Mesodermal cell (in vitro differentiated cells): ENCODE results near the gene PRMT2. TPM values are rescaled to one million over a fixed set of nuclear protein-coding genes. Genes with fewer than 3 reads are reported as not detected.

Experiments
- H3K27ac ChIP-seq: 2 replicates; pipeline ENCODE4 v1.7.0; 2013; ENCODE audit warnings: mild to moderate bottlenecking, low read depth, low read length, moderate library complexity; ENCODE audit not compliant: severe bottlenecking
- H3K36me3 ChIP-seq: 2 replicates; pipeline ENCODE4 v1.7.1; 2013; ENCODE audit warnings: mild to moderate bottlenecking, low read length, moderate library complexity; ENCODE audit not compliant: control insufficient read depth, insufficient read depth
- H3K4me1 ChIP-seq: one replicate; pipeline ENCODE4 v1.7.1; 2013; ENCODE audit warnings: mild to moderate bottlenecking, low read length; ENCODE audit not compliant: insufficient read depth, control insufficient read depth, poor library complexity, severe bottlenecking
- H3K4me3 ChIP-seq: 2 replicates; pipeline ENCODE4 v1.7.0; 2013; ENCODE audit warnings: low read length, control low read depth, mild to moderate bottlenecking; ENCODE audit not compliant: insufficient read depth, poor library complexity, severe bottlenecking; ENCODE audit errors: extremely low read depth
- H3K9me3 ChIP-seq: 2 replicates; pipeline ENCODE4 v1.7.1; 2013; ENCODE audit warnings: mild to moderate bottlenecking, low read length, moderate library complexity; ENCODE audit not compliant: control insufficient read depth
- WGBS, 2 experiments: methylation state at CpG; one replicate each; pipeline ENCODE4 v1.1.5; 2013; ENCODE audit warnings: missing lambda C conversion rate in 2 of 2; ENCODE audit not compliant: insufficient coverage in 2 of 2; 5-methylcytosine and 5-hydroxymethylcytosine counted together
- polyA plus RNA-seq, 2 experiments: library from polyadenylated mRNA; stranded (reverse); fragments of 50-300 nt; gene quantifications; one replicate each; pipeline ENCODE4 v1.2.3, GENCODE V29; 2013

The PRMT2 gene
- 92.7 TPM for polyA plus RNA-seq (2013, experiment 1 of 2)
- 83.4 TPM for polyA plus RNA-seq (2013, experiment 2 of 2)

GRCh38 chr21:46635324-46636180 is at the start of gene PRMT2:
TSS of gene PRMT2 (plus strand) at chr21:46635674. CDS start at chr21:46636952, 1,278 bp downstream.
- peaks cover 22% of the 10 kb centered on the region for H3K36me3 ChIP-seq
- H3K27ac ChIP-seq: peak within 1 kb of the TSS; percentile 86
- H3K4me3 ChIP-seq: peak within 1 kb of the TSS; percentile 87
- 0% methylated on average over 69 to 81 of the region's 90 CpGs for WGBS, 2 experiments
- H3K4me1 ChIP-seq: peaks cover 12% of the 10 kb centered on the region
- no peaks in the 10 kb centered on the region for H3K9me3 ChIP-seq

- no peaks in the 10 kb centered on the region for H3K36me3 ChIP-seq
- peaks cover 14% of the 10 kb centered on the region for H3K9me3 ChIP-seq
- WGBS, 2 experiments: 78 to 87% methylated on average over 8 of the region's 8 CpGs
- H3K27ac ChIP-seq: no peak overlapping the region
- no peak overlapping the region for H3K4me3 ChIP-seq
- H3K4me1 ChIP-seq: peaks cover 9% of the 10 kb centered on the region
These were observed 41.2 kb upstream of the PRMT2 start for GRCh38 chr21:46594276-46594675.

GRCh38 chr21:46596201-46596600 is 39.3 kb upstream of the PRMT2 start:
- Histone ChIP-seq H3K36me3 (no peaks in the 10 kb centered on the region), H3K9me3 (peaks cover 14% of the 10 kb centered on the region), H3K27ac (no peak overlapping the region), H3K4me3 (no peak overlapping the region), H3K4me1 (peaks cover 24% of the 10 kb centered on the region)
- WGBS, 2 experiments: 100% methylated on average over 1 of the region's 1 CpG; no CpG with 5 or more reads in 1 of the 2 experiments

- Histone ChIP-seq H3K4me3 (no peak overlapping the region), H3K4me1 (peaks cover 29% of the 10 kb centered on the region), H3K36me3 (no peaks in the 10 kb centered on the region), H3K27ac (no peak overlapping the region), H3K9me3 (peaks cover 14% of the 10 kb centered on the region)
- WGBS, 2 experiments: 92 to 93% methylated on average over 6 to 8 of the region's 8 CpGs
These were observed 38.4 kb upstream of the PRMT2 start for GRCh38 chr21:46597031-46597430.

- Histone ChIP-seq H3K9me3 (peaks cover 14% of the 10 kb centered on the region), H3K4me3 (no peak overlapping the region), H3K27ac (no peak overlapping the region), H3K4me1 (peaks cover 35% of the 10 kb centered on the region), H3K36me3 (no peaks in the 10 kb centered on the region)
- 94 to 95% methylated on average over 17 to 20 of the region's 20 CpGs for WGBS, 2 experiments
These were observed 37.6 kb upstream of the PRMT2 start for GRCh38 chr21:46597896-46598343.

GRCh38 chr21:46598581-46599572 is 36.6 kb upstream of the PRMT2 start:
- Histone ChIP-seq H3K9me3 (peaks cover 8% of the 10 kb centered on the region), H3K4me3 (no peak overlapping the region), H3K4me1 (peaks cover 35% of the 10 kb centered on the region), H3K27ac (peak overlapping the region; percentile 85), H3K36me3 (no peaks in the 10 kb centered on the region)
- WGBS, 2 experiments: 90 to 93% methylated on average over 32 to 35 of the region's 38 CpGs

GRCh38 chr21:46600305-46600704 is 35.2 kb upstream of the PRMT2 start:
- Histone ChIP-seq H3K4me3 (no peak overlapping the region), H3K4me1 (peaks cover 35% of the 10 kb centered on the region), H3K27ac (no peak overlapping the region), H3K36me3 (no peaks in the 10 kb centered on the region), H3K9me3 (peaks cover 3% of the 10 kb centered on the region)
- 80 to 92% methylated on average over 3 to 4 of the region's 5 CpGs for WGBS, 2 experiments

GRCh38 chr21:46600978-46601377 is 34.5 kb upstream of the PRMT2 start:
- Histone ChIP-seq H3K4me1 (peaks cover 35% of the 10 kb centered on the region), H3K36me3 (no peaks in the 10 kb centered on the region), H3K9me3 (peaks cover 3% of the 10 kb centered on the region), H3K4me3 (no peak overlapping the region), H3K27ac (no peak overlapping the region)
- WGBS, 2 experiments: 84 to 95% methylated on average over 6 of the region's 9 CpGs

GRCh38 chr21:46603228-46603627 is 32.2 kb upstream of the PRMT2 start:
- 48 to 77% methylated on average over 3 to 4 of the region's 9 CpGs for WGBS, 2 experiments
- Histone ChIP-seq H3K9me3 (no peaks in the 10 kb centered on the region), H3K36me3 (no peaks in the 10 kb centered on the region), H3K4me1 (peaks cover 35% of the 10 kb centered on the region), H3K27ac (no peak overlapping the region), H3K4me3 (no peak overlapping the region)

GRCh38 chr21:46604329-46604974 is 31.0 kb upstream of the PRMT2 start:
- Histone ChIP-seq H3K9me3 (no peaks in the 10 kb centered on the region), H3K27ac (no peak overlapping the region), H3K4me1 (peaks cover 24% of the 10 kb centered on the region), H3K36me3 (no peaks in the 10 kb centered on the region), H3K4me3 (no peak overlapping the region)
- WGBS, 2 experiments: 82 to 84% methylated on average over 3 to 5 of the region's 9 CpGs
